Lung microvascular endothelial cell (primary cell): ENCODE results near the gene LPIN2. TPM values are rescaled to one million over a fixed set of nuclear protein-coding genes. Genes with fewer than 3 reads are reported as not detected.

Experiments
- total RNA-seq: library from RNA; depleted of rRNA; stranded (reverse); fragments of >200 nt; gene quantifications from 2 replicates; pipeline ENCODE4 v1.2.1, GENCODE V29; 2014

LPIN2 gene
- total RNA-seq, 1 donor from 2014 or later, result 34.3 TPM

Other genes with a start within 250 kb of the LPIN2 start
- 3.3 and 4.8 TPM in 2 replicates for gene EMILIN2, start 166.1 kb downstream of the LPIN2 start, total RNA-seq
- gene MYOM1, start 206.8 kb upstream of the LPIN2 start, total RNA-seq, result 1.1 and 8.7 TPM in 2 replicates
- 943 and 1,280 TPM in 2 replicates for gene MYL12A, start 234.7 kb upstream of the LPIN2 start, total RNA-seq
- gene MYL12B, start 249.0 kb upstream of the LPIN2 start, total RNA-seq, result 736 and 834 TPM in 2 replicates